Fibroblast of villous mesenchyme (primary cell): ENCODE measurements around the gene DDX49. TPM values are rescaled to one million over a fixed set of nuclear protein-coding genes. Genes with fewer than 3 reads are reported as not detected.

Source experiments
- DNase-seq: peaks from one replicate; pipeline ENCODE4 v3.0.0-alpha.2; 2010; ENCODE audit warnings: low read depth
- H3K4me3 ChIP-seq: 2 replicates; pipeline ENCODE4 v1.5.1; 2011; ENCODE audit warnings: low read depth, mild to moderate bottlenecking, low read length
- CTCF ChIP-seq: IDR thresholded peaks from 2 replicates; pipeline ENCODE4 v1.5.1; 2012; ENCODE audit warnings: low read depth, mild to moderate bottlenecking, low read length; ENCODE audit not compliant: insufficient read depth
- total RNA-seq: library from RNA; depleted of rRNA; stranded (reverse); fragments of >200 nt; gene quantifications from 2 replicates; pipeline ENCODE4 v1.2.3, GENCODE V29; 2012

Gene DDX49
- total RNA-seq, 1 donor = 48.4 TPM

GRCh38 chr19:18939922-18940768 lies 20.6 kb downstream of the DDX49 start:
- DNase-seq = peak; percentile 62
- TF ChIP-seq CTCF = no peak
- peak overlapping the region; percentile 92 for H3K4me3 ChIP-seq

- peak within 1 kb of the TSS; percentile 92 for H3K4me3 ChIP-seq
- peak; percentile 64 for DNase-seq
- peak; percentile 13 for TF ChIP-seq CTCF
These were observed 21.5 kb downstream of the DDX49 start, which contains the start of gene HOMER3 for GRCh38 chr19:18940769-18941627. Gene HOMER3 (minus strand): TSS chr19:18941217. CDS start chr19:18938982, 2,235 bp downstream.

DNA sequence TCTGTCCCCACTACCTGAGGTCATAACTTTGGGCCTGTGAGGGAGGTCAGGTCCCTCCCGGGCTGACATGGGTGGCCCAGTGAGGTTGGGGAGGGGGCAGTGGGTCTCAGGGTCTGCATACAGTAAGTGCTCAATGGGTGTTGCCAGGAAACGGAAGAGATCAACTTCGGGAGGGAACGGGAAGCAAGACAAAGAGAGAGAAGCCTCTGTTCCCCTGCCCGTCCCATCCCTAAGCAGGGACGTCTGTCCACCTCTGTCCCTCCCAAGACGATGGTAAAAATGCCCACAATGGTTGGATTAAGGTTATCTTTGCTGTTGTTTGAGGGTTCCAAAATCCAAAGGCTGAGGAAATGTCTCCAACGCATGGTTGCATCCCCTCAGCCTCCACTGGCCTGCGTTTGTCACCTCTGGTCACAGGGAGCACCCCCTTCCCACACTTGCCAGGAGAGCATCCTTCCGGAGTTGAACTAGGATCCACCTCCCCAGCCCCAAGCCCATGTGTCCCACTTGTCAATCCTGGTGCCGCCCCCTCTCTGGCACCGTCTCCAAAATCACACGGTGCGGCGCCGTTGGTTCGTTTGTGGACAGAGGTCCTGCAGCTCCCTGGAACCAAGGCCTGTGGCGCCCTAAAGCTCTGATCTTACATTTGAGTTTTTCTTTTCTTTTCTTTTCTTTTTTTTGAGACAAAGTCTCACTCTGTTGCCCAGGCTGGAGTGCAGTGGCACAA lies 22.3 kb downstream of the DDX49 start:
- TF ChIP-seq CTCF = no peak
- H3K4me3 ChIP-seq = peak overlapping the region; percentile 45
- no peak for DNase-seq

- DNase-seq = no peak
- TF ChIP-seq CTCF = no peak
- no peak overlapping the region for H3K4me3 ChIP-seq
These were observed 23.2 kb downstream of the DDX49 start for GRCh38 chr19:18942692-18943091.

DNA sequence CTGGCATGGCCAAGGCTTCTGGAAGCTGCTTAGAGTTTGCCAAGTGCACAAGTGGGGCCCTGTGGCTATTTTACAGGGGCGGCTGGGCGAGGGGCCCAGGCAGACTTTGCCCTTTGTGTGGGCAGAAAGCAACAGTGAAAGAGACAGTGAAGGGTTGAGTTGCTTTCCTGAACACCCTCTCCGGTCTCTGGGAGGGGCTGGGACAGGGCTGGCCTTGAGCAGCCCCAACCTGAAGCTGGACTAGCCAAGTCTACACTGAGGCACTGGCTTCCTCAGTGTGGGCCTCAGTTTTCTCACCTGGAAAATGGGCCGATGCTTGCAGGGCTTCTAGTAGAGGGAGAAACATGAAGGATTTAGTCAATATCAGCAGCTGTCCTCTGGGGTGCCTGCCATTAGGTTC lies 23.9 kb downstream of the DDX49 start:
- TF ChIP-seq CTCF = no peak
- H3K4me3 ChIP-seq = no peak overlapping the region
- DNase-seq = no peak

- no peak overlapping the region for H3K4me3 ChIP-seq
- no peak for DNase-seq
- no peak for TF ChIP-seq CTCF
These were observed 25.8 kb downstream of the DDX49 start for GRCh38 chr19:18945297-18945696.
